ENCODE results near the gene ATP6V1A. TPM values are rescaled to one million over a fixed set of nuclear protein-coding genes. Genes with fewer than 3 reads are reported as not detected.

Gene ATP6V1A
- total RNA-seq, 4 donors from 2014 or later, result 47.0 to 53.4 (median 50.1) TPM

GRCh38 chr3:113730550-113730949, 16.3 kb upstream of the ATP6V1A start:
- no peak for ATAC-seq (ENCODE audit: low FRiP score)
- TF ChIP-seq CTCF (IDR thresholded peaks at IDR 0.05), result no peak

GRCh38 chr3:113731694-113732093, 15.1 kb upstream of the ATP6V1A start:
- ATAC-seq (ENCODE audit: low FRiP score) (no peak), DNase-seq (ENCODE audit: low spot score) (no peak)
- TF ChIP-seq CTCF (IDR thresholded peaks at IDR 0.05), result no peak

More at GRCh38 chr3:113730550-113730949, 16.3 kb upstream of the ATP6V1A start:
- no peak for DNase-seq (ENCODE audit: low spot score)

GRCh38 chr3:113736548-113737089, 10.2 kb upstream of the ATP6V1A start:
- no peak for DNase-seq (ENCODE audit: low spot score)
- peak in 1 of 3 donors; percentile 53 for TF ChIP-seq CTCF (IDR thresholded peaks at IDR 0.05)
- ATAC-seq (ENCODE audit: low FRiP score), result peak; percentile 53

GRCh38 chr3:113741086-113741485, 5.7 kb upstream of the ATP6V1A start:
- no peak for TF ChIP-seq CTCF (IDR thresholded peaks at IDR 0.05)
- DNase-seq (ENCODE audit: low spot score) (no peak), ATAC-seq (ENCODE audit: low FRiP score) (no peak)

GRCh38 chr3:113741620-113742019, 5.2 kb upstream of the ATP6V1A start:
- TF ChIP-seq CTCF (IDR thresholded peaks at IDR 0.05), result no peak
- DNase-seq (ENCODE audit: low spot score) (no peak), ATAC-seq (ENCODE audit: low FRiP score) (no peak)

GRCh38 chr3:113743006-113743630, 3.7 kb upstream of the ATP6V1A start:
- DNase-seq (ENCODE audit: low spot score) (no peak), ATAC-seq (ENCODE audit: low FRiP score) (no peak)
- no peak for TF ChIP-seq CTCF (IDR thresholded peaks at IDR 0.05)

Data from omental fat pad (tissue), 4 donors.